Endothelial cell of umbilical vein (primary cell): ENCODE results near the gene RNH1. TPM values are rescaled to one million over a fixed set of nuclear protein-coding genes. Genes with fewer than 3 reads are reported as not detected.
A peak's percentile ranks its signal among the peaks of the same experiment; 100 is the strongest.

Experiments
- BruUV-seq: library from RNA; stranded (reverse); fragments of 400-500 nt; replicated peaks from 2 replicates; lab custom pipeline; 2021; lab: Mats Ljungman, UMichigan
- CTCF ChIA-PET: fragments of 300-600, 350-600 bp; sonication (Branson Sonifier 250); formaldehyde crosslinking; loops from one replicate; lab custom pipeline; 2021; ENCODE audit warnings: antibody characterized with exemption, inconsistent platforms; lab: Charles Lee
- POLR2A ChIA-PET: fragments of 300-600, 350-600 bp; sonication (Branson Sonifier 250); formaldehyde crosslinking; loops from one replicate; lab custom pipeline; 2021; ENCODE audit warnings: antibody characterized with exemption, inconsistent platforms; lab: Charles Lee
- DNase-seq: peaks from one replicate; pipeline ENCODE4 v3.0.0-alpha.2; 2011; ENCODE audit warnings: low read depth, low spot score
- FAIRE-seq: peaks from 2 replicates; lab custom pipeline; 2011; peaks lifted over from hg19 to GRCh38; lab: Jason Lieb, UNC
- H2AFZ ChIP-seq: 2 replicates; pipeline ENCODE4 v1.6.0; 2012; ENCODE audit warnings: low read depth, low read length, control low read depth, inconsistent platforms
- H3K27ac ChIP-seq: 2 replicates; pipeline ENCODE4 v1.5.1; 2011; ENCODE audit warnings: low read depth, mild to moderate bottlenecking, control low read depth, low read length, moderate library complexity; ENCODE audit not compliant: insufficient read depth
- H3K27me3 ChIP-seq, 2 experiments: 2 replicates each; pipeline versions ENCODE4 v1.6.0 to v1.6.1; 2011; ENCODE audit warnings: low read length in 2 of 2, mixed read lengths in 1 of 2; ENCODE audit not compliant: control insufficient read depth in 2 of 2, insufficient read depth in 2 of 2
- H3K36me3 ChIP-seq, 2 experiments: 2 replicates in 1 of 2; 3 replicates in 1 of 2; pipeline ENCODE4 v1.5.1; 2011; ENCODE audit warnings: low read length in 2 of 2, mild to moderate bottlenecking in 1 of 2, moderate library complexity in 1 of 2; ENCODE audit not compliant: control insufficient read depth in 2 of 2, insufficient read depth in 2 of 2; ENCODE audit errors: extremely low read depth in 1 of 2
- H3K4me1 ChIP-seq: 3 replicates; pipeline ENCODE4 v1.5.1; 2011; ENCODE audit warnings: mild to moderate bottlenecking, low read length; ENCODE audit not compliant: control insufficient read depth, insufficient read depth; ENCODE audit errors: extremely low read depth
- H3K4me2 ChIP-seq: 2 replicates; pipeline ENCODE4 v1.6.1; 2011; ENCODE audit warnings: low read length, control low read depth, mixed read lengths; ENCODE audit not compliant: insufficient read depth
- H3K4me3 ChIP-seq, 3 experiments: fragments of 200-600 bp in 1 of 3; sonication (generic), shearing (Covaris generic) in 1 of 3; replicated peaks in 1 of 3; 2 replicates each; pipeline ENCODE4 v1.5.1; 2011 to 2016; ENCODE audit warnings: control low read depth in 3 of 3, low read length in 3 of 3, mild to moderate bottlenecking in 2 of 3, inconsistent platforms in 1 of 3, low read depth in 1 of 3, moderate library complexity in 1 of 3; ENCODE audit not compliant: insufficient read depth in 1 of 3
- H3K79me2 ChIP-seq: 2 replicates; pipeline ENCODE4 v1.6.0; 2012; ENCODE audit warnings: low read length, inconsistent platforms; ENCODE audit not compliant: control insufficient read depth, insufficient read depth
- H3K9ac ChIP-seq: replicated peaks from 2 replicates; pipeline ENCODE3; 2011; ENCODE audit warnings: low read length, control low read depth; ENCODE audit not compliant: insufficient read depth; ENCODE audit errors: extremely low read depth
- H3K9me1 ChIP-seq: replicated peaks from 3 replicates; pipeline ENCODE4 v1.6.0; 2011; ENCODE audit warnings: mild to moderate bottlenecking, low read length; ENCODE audit not compliant: control insufficient read depth, insufficient read depth; ENCODE audit errors: extremely low read depth
- H3K9me3 ChIP-seq: replicated peaks from 2 replicates; pipeline ENCODE4 v1.5.1; 2012; ENCODE audit warnings: low read length, inconsistent platforms; ENCODE audit not compliant: control insufficient read depth, insufficient read depth
- H4K20me1 ChIP-seq: replicated peaks from 2 replicates; pipeline ENCODE3; 2011; ENCODE audit warnings: mild to moderate bottlenecking, low read length; ENCODE audit not compliant: control insufficient read depth, insufficient read depth; ENCODE audit errors: extremely low read depth
- CTCF ChIP-seq, 2 donors: IDR thresholded peaks; 1 replicate in 1 of 2; 2 replicates in 1 of 2; pipeline ENCODE4 v1.5.1; 2011; ENCODE audit warnings: low read length in 2 of 2, mild to moderate bottlenecking in 2 of 2, moderate library complexity in 2 of 2, control low read depth in 1 of 2, inconsistent platforms in 1 of 2, low read depth in 1 of 2; ENCODE audit not compliant: insufficient read depth in 1 of 2; ENCODE audit errors: extremely low read depth in 1 of 2
- EZH2 ChIP-seq: IDR thresholded peaks from 2 replicates; pipeline ENCODE4 v1.6.1; 2012; ENCODE audit warnings: borderline replicate concordance, low read depth, mild to moderate bottlenecking, moderate library complexity, low read length, inconsistent platforms; ENCODE audit not compliant: severe bottlenecking
- FOS ChIP-seq: IDR thresholded peaks from 2 replicates; pipeline ENCODE4 v1.6.1; 2011; ENCODE audit warnings: mild to moderate bottlenecking, low read length, moderate library complexity, borderline replicate concordance; ENCODE audit not compliant: insufficient read depth
- GATA2 ChIP-seq: IDR thresholded peaks from 2 replicates; pipeline ENCODE4 v1.7.0; 2011; ENCODE audit warnings: low read depth, mild to moderate bottlenecking, moderate library complexity, mixed read lengths, low read length; ENCODE audit not compliant: insufficient read length, insufficient read depth
- JUN ChIP-seq: IDR thresholded peaks from 2 replicates; pipeline ENCODE4 v1.6.1; 2011; ENCODE audit warnings: borderline replicate concordance, low read depth; ENCODE audit not compliant: insufficient read length, insufficient read depth
- MYC ChIP-seq: IDR thresholded peaks from one replicate; pipeline ENCODE4 v1.6.1; 2011; ENCODE audit warnings: mild to moderate bottlenecking, low read depth, low read length
- POLR2A ChIP-seq: IDR thresholded peaks from 2 replicates; pipeline ENCODE4 v1.6.1; 2012; ENCODE audit warnings: low read depth, mild to moderate bottlenecking, control low read depth, low read length
- POLR2AphosphoS5 ChIP-seq: IDR thresholded peaks from 2 replicates; pipeline ENCODE4 v1.6.1; 2012; ENCODE audit warnings: low read depth, mild to moderate bottlenecking, control low read depth, low read length, moderate library complexity; ENCODE audit not compliant: insufficient read depth
- dilution Hi-C: fragments of 300-500 bp; cut with MboI; formaldehyde crosslinking; loops from one replicate; pipeline ENCODE4 v1.15.0; 2019; ENCODE audit warnings: low sequenced_read_pairs; ENCODE audit not compliant: extremely low pct_ligation_motif_present
- intact Hi-C: fragments of 100-400 bp; cut with micrococcal nuclease; formaldehyde crosslinking; loops from one replicate; pipeline ENCODE4 v1.10.0; 2022
- polyA plus RNA-seq, 4 experiments: library from polyadenylated mRNA; depleted of rRNA in 3 of 4; stranded (reverse) in 3 of 4; unstranded in 1 of 4; fragments of >200 nt; gene quantifications; 2 replicates each; pipeline versions ENCODE4 v1.2.1 to v1.2.3, GENCODE V29; 2011 to 2012; ENCODE audit warnings: missing spikeins in 1 of 4
- total RNA-seq: library from RNA; stranded (reverse); gene quantifications from 2 replicates; pipeline ENCODE4 v1.2.3, GENCODE V29; 2021
- TF ChIP-seq, protein P1 (sequence below): IDR thresholded peaks from 2 replicates; pipeline ENCODE4 v1.6.1; 2011; ENCODE audit not compliant: insufficient read depth, insufficient read length

RNH1 gene
- total and polyA plus RNA-seq, 2 donors (not counting 3 experiments of a cell fraction or from before 2014, with no cell fraction given), result 144 to 198 TPM

GRCh38 chr11:531919-532526 lies 25.0 kb upstream of the RNH1 start:
- Histone ChIP-seq H3K4me3 (no peak overlapping the region), H3K27me3 (no peaks in the 10 kb centered on the region), H3K9me3 (no peaks in the 10 kb centered on the region), H4K20me1 (no peaks in the 10 kb centered on the region), H3K27ac (no peak overlapping the region), H3K79me2 (peaks cover 16% of the 10 kb centered on the region), H3K36me3 (peaks cover 4 to 18% of the 10 kb centered on the region in 2 experiments), H2AFZ (no peak overlapping the region), H3K4me2 (no peak overlapping the region), H3K9ac (no peak overlapping the region), H3K4me1 (peaks cover 4% of the 10 kb centered on the region), H3K9me1 (no peaks in the 10 kb centered on the region)
- DNase-seq (no peak), FAIRE-seq (no peak)
- dilution Hi-C loops, result no loop called here
- TF ChIP-seq, protein P1, sequence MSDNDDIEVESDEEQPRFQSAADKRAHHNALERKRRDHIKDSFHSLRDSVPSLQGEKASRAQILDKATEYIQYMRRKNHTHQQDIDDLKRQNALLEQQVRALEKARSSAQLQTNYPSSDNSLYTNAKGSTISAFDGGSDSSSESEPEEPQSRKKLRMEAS, result no peak
- TF ChIP-seq POLR2AphosphoS5, result no peak
- TF ChIP-seq POLR2A, result no peak
- no peak for TF ChIP-seq MYC
- no peak for TF ChIP-seq EZH2
- no peak for TF ChIP-seq FOS
- no peak for TF ChIP-seq CTCF (IDR thresholded peaks at IDR 0.05; ENCODE audit: extremely low read depth in 1 of 2, insufficient read depth in 1 of 2, low read depth in 1 of 2, low read length in 2 of 2)
- no peak for TF ChIP-seq GATA2
- no peak for TF ChIP-seq JUN
- intact Hi-C loops, result no loop called here
- ChIA-PET CTCF (no interaction called here), POLR2A (no interaction called here)
- BruUV-seq, result TSS peak; percentile 15
